ENCODE measurements around the gene DENND1A.

DNA sequence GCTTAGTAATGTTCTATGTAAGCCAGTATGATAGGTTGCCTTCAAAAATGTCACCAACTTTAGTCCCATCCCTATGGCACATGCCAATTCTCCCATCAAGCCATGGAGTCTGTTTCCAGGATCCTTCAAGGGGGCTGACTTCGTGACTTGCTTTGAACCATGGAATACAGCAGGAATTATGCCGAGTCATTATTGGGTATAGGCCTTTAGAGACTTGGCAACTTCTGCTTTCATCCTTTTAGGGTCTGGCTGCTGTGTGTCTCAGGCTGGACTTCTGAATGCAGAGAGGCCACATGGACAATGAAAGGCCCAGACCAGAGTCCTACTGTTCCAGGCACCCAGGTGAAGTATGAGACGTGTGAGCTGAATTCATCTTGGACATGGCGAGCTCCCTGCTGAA, 109.8 kb downstream of the DENND1A start:
- TF ChIP-seq, protein P1, sequence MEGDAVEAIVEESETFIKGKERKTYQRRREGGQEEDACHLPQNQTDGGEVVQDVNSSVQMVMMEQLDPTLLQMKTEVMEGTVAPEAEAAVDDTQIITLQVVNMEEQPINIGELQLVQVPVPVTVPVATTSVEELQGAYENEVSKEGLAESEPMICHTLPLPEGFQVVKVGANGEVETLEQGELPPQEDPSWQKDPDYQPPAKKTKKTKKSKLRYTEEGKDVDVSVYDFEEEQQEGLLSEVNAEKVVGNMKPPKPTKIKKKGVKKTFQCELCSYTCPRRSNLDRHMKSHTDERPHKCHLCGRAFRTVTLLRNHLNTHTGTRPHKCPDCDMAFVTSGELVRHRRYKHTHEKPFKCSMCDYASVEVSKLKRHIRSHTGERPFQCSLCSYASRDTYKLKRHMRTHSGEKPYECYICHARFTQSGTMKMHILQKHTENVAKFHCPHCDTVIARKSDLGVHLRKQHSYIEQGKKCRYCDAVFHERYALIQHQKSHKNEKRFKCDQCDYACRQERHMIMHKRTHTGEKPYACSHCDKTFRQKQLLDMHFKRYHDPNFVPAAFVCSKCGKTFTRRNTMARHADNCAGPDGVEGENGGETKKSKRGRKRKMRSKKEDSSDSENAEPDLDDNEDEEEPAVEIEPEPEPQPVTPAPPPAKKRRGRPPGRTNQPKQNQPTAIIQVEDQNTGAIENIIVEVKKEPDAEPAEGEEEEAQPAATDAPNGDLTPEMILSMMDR (IDR thresholded peaks at IDR 0.05) = no peak
- TF ChIP-seq EZH2 (IDR thresholded peaks at IDR 0.05) = no peak
